Amygdala (tissue), 56 donors: ENCODE results near the gene ZSCAN16.

Experiments
- DNase-seq, 56 donors: peaks; one replicate each; lab custom pipeline; 2025; lab: John Stamatoyannopoulos, UW

The ZSCAN16 gene

DNA sequence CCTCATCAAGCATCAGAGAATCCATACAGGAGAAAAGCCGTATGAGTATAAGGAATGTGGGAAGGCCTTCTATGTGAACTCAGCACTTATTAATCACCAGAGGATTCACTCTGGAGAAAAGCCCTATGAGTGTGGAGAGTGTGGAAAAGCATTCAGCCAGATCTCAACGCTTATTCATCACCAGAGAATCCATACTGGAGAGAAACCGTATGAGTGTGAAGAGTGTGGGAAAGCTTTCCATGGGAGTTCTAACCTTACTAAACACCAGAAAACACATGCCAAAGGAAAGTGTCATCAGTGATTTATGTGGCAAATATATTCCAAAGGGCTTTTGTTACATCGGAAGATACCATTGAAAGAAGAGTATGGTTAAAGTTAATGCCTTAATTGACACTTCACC, 42.7 kb downstream of the ZSCAN16 start:
- no peak for DNase-seq

GRCh38 chr6:28167926-28168325, 43.5 kb downstream of the ZSCAN16 start:
- no peak for DNase-seq

- DNase-seq = no peak
These were observed 46.9 kb downstream of the ZSCAN16 start for GRCh38 chr6:28171271-28171670.

DNA sequence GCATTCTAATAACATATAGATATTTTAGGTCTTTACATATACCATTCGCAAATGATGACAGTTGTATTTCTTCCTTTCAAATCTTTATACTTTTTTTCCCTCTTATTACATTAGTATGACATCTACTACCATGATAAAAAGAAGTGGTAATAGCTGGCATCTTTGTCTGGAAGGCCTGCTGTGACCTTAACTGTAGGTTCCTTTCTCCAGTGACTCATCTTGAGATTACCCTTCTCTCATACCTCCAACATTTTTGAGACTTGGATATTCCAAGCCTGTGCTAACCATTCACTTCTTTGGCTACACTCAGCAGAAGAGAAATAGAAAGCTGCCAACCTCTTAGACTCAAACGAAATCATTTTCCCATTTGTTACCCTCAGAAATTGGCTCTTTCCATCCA, 47.6 kb downstream of the ZSCAN16 start:
- DNase-seq = no peak

DNA sequence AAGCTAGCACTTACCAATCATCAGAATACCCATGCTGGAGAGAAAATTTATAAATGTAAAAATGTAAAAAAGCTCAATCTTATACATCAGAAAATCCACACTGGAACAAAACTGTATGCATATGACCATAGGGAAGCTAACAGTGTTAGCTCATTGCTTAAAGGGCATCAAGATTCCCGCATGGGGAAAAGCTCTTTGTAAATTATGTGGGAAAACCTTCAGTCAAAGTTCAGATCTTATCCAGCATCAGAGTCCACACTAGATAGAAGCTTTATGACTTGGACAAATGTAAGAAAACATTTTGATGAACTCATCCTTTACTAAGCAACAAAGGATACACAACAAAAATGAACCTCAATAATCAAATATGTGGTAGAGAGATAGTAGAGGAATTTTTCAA, 52.0 kb downstream of the ZSCAN16 start:
- no peak for DNase-seq
